Vagina (tissue), 2 donors: ENCODE results near the gene GPN2. TPM values are rescaled to one million over a fixed set of nuclear protein-coding genes. Genes with fewer than 3 reads are reported as not detected.

Experiments
- DNase-seq, 2 donors: peaks; one replicate each; pipeline ENCODE4 v3.0.0-alpha.2; 2017; ENCODE audit errors: extremely low spot score in 2 of 2
- H3K27ac ChIP-seq: fragments of 200-600 bp; sonication (generic); one replicate; pipeline ENCODE4 v1.5.1; 2019
- H3K27me3 ChIP-seq: fragments of 200-600 bp; sonication (generic); one replicate; pipeline ENCODE4 v1.5.1; 2019
- H3K36me3 ChIP-seq, 2 donors: fragments of 200-600 bp; sonication (generic); one replicate each; pipeline ENCODE4 v1.5.1; 2017 to 2019
- H3K4me1 ChIP-seq: fragments of 200-600 bp; sonication (generic); one replicate; pipeline ENCODE4 v1.5.1; 2019
- H3K4me3 ChIP-seq, 2 donors: fragments of 200-600 bp; sonication (generic); 1 replicate in 1 of 2; 2 replicates in 1 of 2; pipeline ENCODE4 v1.5.1; 2016 to 2019
- H3K9me3 ChIP-seq: fragments of 200-600 bp; sonication (generic); one replicate; pipeline ENCODE4 v1.5.1; 2019
- POLR2A ChIP-seq, 2 donors: fragments of 450-650 bp; IDR thresholded peaks; one replicate each; pipeline ENCODE4 v1.6.1; 2017; ENCODE audit warnings: antibody characterized with exemption in 2 of 2, mild to moderate bottlenecking in 2 of 2, moderate library complexity in 2 of 2
- POLR2AphosphoS5 ChIP-seq, 2 donors: sonication (generic); formaldehyde crosslinking; IDR thresholded peaks; one replicate each; pipeline ENCODE4 v1.9.0; 2017; ENCODE audit warnings: antibody characterized with exemption in 2 of 2, mild to moderate bottlenecking in 2 of 2, low read depth in 1 of 2; ENCODE audit not compliant: insufficient read depth in 1 of 2
- intact Hi-C: fragments of 100-400 bp; cut with DNase I; formaldehyde crosslinking; loops from one replicate; pipeline ENCODE4 v1.15.1; 2023
- total RNA-seq: library from RNA; depleted of rRNA; stranded (reverse); fragments of >200 nt; gene quantifications from one replicate; pipeline ENCODE4 v1.2.3, GENCODE V29; 2016
- TF ChIP-seq, protein P1 (sequence below), 3 experiments: fragments of 450-650 bp in 2 of 3; fragments of 200-600 bp in 1 of 3; sonication (generic) in 1 of 3; IDR thresholded peaks; one replicate each; pipeline ENCODE4 v1.5.1; 2017 to 2019; ENCODE audit warnings: antibody characterized with exemption in 3 of 3, mild to moderate bottlenecking in 2 of 3, moderate library complexity in 2 of 3

GPN2 gene
- total RNA-seq, 1 donor from 2014 or later: 11.5 TPM

DNA sequence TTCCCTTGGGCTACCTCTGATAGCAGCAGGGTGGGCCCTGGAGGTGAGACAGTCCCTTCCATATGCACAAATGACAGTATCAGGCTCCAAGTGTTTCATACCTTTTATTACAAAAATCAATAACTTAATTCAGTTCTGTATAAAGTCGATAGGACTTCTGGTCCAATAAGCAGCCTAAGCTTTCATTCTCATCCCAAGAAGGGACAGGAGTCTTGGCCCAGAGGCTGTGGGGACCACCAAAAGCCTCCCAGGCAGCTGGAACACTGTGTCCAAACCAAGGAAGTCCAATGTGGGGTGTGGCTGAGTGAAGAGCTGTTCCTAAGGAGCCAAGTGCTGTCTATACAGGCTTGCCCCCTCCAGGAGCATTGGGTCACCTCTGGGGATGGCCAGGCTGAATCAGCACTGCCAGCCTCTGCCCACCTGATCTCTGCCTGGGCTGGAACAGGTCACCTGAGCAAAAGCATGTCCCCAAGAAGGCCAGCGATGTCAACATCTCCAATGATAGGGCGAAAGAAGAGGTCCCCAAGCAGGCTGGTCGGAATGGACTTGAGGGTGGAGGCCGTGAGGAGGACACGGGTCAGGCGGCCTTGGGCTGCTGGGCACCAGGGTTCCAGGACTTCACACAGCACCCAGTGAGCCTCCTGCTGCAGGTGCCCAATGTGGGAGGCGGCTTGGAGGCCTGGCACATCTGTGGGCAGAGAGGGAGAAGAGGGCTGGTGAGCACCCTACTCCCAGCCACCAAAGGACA, 21.5 kb upstream of the GPN2 start:
- DNase-seq: no peak
- no peak overlapping the region for H3K27ac ChIP-seq
- H3K27me3 ChIP-seq: no peaks in the 10 kb centered on the region
- intact Hi-C loops: no loop called here
- no peaks in the 10 kb centered on the region for H3K36me3 ChIP-seq
- H3K4me3 ChIP-seq: no peak overlapping the region
- TF ChIP-seq POLR2A (IDR thresholded peaks at IDR 0.05) (no peak), POLR2AphosphoS5 (IDR thresholded peaks at IDR 0.05; ENCODE audit: insufficient read depth in 1 of 2, low read depth in 1 of 2) (no peak)
- TF ChIP-seq, protein P1, sequence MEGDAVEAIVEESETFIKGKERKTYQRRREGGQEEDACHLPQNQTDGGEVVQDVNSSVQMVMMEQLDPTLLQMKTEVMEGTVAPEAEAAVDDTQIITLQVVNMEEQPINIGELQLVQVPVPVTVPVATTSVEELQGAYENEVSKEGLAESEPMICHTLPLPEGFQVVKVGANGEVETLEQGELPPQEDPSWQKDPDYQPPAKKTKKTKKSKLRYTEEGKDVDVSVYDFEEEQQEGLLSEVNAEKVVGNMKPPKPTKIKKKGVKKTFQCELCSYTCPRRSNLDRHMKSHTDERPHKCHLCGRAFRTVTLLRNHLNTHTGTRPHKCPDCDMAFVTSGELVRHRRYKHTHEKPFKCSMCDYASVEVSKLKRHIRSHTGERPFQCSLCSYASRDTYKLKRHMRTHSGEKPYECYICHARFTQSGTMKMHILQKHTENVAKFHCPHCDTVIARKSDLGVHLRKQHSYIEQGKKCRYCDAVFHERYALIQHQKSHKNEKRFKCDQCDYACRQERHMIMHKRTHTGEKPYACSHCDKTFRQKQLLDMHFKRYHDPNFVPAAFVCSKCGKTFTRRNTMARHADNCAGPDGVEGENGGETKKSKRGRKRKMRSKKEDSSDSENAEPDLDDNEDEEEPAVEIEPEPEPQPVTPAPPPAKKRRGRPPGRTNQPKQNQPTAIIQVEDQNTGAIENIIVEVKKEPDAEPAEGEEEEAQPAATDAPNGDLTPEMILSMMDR (IDR thresholded peaks at IDR 0.05): no peak
- H3K9me3 ChIP-seq: no peaks in the 10 kb centered on the region
- no peaks in the 10 kb centered on the region for H3K4me1 ChIP-seq

DNA sequence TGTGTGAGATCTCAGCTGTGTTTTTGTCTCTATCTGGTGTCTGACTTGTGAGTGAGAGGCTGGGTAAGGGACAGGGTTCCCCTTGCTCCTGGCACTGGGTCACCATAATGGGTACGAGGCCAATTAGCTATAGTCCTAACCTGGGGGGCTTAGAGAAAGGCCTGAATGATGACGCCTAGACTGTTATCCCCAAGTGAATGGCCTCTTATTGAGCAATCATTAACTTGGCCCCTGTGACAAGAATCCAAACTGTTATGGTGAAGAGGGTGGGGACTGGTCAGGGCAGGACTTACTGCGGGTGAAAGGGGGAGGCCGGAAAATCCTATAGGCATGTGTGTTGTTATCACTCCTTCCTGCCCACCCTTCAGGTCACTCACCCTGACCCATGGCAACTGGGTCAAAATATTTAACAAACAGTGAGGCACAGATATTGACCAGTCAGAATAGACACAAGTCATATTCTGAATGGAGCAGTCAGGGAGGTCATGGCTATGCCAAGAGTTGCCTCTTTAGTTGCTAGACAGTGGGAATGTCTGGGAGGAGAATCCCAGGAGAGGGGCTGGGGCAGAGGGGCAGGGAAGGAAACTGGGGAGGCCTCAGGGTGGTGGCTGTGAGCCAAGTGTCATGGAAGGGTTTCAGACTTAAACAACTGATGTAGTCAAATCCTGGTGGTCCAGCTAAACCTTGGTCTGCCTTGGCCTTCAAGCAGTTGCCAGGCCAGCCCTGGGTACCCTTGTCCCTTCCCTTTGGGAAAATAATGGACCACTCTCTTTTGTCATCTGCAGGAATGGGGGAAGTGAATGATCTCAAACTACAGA, 20.5 kb upstream of the GPN2 start:
- intact Hi-C loops: no loop called here
- no peaks in the 10 kb centered on the region for H3K36me3 ChIP-seq
- TF ChIP-seq, protein P1 (IDR thresholded peaks at IDR 0.05): no peak
- TF ChIP-seq POLR2A (IDR thresholded peaks at IDR 0.05) (no peak), POLR2AphosphoS5 (IDR thresholded peaks at IDR 0.05; ENCODE audit: insufficient read depth in 1 of 2, low read depth in 1 of 2) (no peak)

DNA sequence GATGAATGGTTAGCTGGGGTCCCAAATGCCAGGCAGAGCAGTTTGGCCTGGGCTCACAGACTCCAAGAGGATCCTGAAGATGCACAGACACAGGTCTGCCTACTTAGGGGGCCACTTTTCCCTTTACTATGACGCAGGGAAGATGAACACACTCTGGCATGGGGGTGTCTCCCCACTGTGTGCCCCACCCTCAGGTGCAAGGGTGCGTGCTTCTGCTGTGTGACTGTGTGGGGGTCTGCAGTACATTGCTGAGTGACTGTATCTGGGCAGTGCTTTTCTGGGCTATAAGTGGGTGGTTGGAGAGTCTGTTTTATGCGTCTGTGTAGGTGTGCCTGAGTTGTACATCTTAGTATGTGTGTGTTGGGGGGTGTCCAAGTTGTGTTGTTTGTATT, 19.9 kb upstream of the GPN2 start:
- TF ChIP-seq, protein P1 (IDR thresholded peaks at IDR 0.05): no peak
- TF ChIP-seq POLR2A (IDR thresholded peaks at IDR 0.05) (no peak), POLR2AphosphoS5 (IDR thresholded peaks at IDR 0.05; ENCODE audit: insufficient read depth in 1 of 2, low read depth in 1 of 2) (no peak)
- H3K27me3 ChIP-seq: no peaks in the 10 kb centered on the region
- no peaks in the 10 kb centered on the region for H3K9me3 ChIP-seq
- H3K27ac ChIP-seq: no peak overlapping the region
- no peaks in the 10 kb centered on the region for H3K36me3 ChIP-seq
- H3K4me1 ChIP-seq: no peaks in the 10 kb centered on the region
- intact Hi-C loops: no loop called here
- H3K4me3 ChIP-seq: no peak overlapping the region
- DNase-seq: no peak

More for the DNA sequence above, 20.5 kb upstream of the GPN2 start:
- no peaks in the 10 kb centered on the region for H3K9me3 ChIP-seq
- no peak for DNase-seq
- H3K27me3 ChIP-seq: no peaks in the 10 kb centered on the region
- H3K4me3 ChIP-seq: no peak overlapping the region
- H3K4me1 ChIP-seq: no peaks in the 10 kb centered on the region
- H3K27ac ChIP-seq: no peak overlapping the region

DNA sequence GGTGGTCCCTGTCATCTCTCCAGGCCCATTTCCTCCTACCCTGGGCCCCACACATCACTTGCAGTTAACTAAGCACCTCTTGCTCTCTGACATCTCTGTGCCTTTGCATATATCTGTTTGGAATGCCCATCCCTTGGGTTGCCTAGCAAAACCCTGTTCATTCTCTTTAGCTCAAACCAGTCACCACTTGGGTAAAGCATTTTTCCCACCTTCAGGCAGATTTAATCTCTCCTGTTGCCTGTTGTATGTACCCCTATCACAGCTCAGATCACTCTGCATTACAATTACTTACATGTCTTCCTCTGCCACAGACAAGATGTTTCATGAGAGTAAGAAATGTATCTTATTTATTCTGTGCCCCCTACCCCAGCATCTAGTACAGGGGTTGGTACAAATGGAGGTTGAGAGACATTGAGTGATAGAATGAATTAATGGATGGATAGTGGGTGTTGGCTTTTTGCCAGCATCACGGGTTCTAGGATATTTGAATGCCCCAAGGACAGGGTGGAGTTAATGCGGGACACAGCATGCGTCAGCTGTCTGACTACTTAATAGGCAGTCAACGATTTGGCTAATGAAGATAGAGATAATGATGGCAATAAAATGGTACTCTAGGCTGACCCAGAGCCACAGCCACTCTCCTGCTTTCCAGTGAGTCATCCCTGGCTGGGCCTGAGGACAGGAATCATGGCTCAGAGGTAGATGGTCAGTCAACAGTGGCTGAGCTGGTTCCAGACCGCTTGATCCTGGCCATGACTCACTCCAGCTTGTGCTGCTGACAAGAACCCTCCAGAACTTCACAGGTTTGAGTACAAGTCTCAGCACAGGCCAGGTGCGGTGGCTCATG, 17.2 kb upstream of the GPN2 start:
- DNase-seq: no peak
- TF ChIP-seq, protein P1 (IDR thresholded peaks at IDR 0.05): no peak
- TF ChIP-seq POLR2A (IDR thresholded peaks at IDR 0.05): no peak
- no peak for TF ChIP-seq POLR2AphosphoS5 (IDR thresholded peaks at IDR 0.05; ENCODE audit: insufficient read depth in 1 of 2, low read depth in 1 of 2)
- no peak overlapping the region for H3K27ac ChIP-seq

More for the DNA sequence above, 17.2 kb upstream of the GPN2 start:
- Histone ChIP-seq H3K27me3 (no peaks in the 10 kb centered on the region), H3K4me1 (no peaks in the 10 kb centered on the region), H3K36me3 (no peaks in the 10 kb centered on the region), H3K4me3 (no peak overlapping the region), H3K9me3 (no peaks in the 10 kb centered on the region)
- intact Hi-C loops: no loop called here
